ENCODE measurements around the gene OR5B21.

The OR5B21 gene

DNA sequence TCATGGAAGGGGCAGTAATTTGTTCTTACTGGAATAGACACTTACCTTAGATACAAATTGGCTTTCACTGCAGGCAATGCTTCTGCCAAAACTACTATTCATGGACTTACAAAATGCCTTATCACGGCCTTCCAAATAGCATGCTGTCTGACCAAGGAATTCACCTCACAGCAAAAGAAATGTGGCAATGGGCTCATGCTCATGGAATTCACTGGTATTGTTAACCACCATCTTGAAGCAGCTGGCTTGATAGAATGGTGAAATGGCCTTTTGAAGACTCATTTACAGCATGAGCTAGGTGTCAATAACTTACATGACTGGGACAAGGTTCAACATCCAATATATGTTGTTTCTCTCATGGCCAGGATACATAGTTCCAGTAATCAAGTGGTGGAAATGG lies 21.9 kb downstream of the OR5B21 start:
- ChIA-PET POLR2A (no interaction called here), CTCF (no interaction called here)
- no peak for TF ChIP-seq HDGF (IDR thresholded peaks at IDR 0.05; ENCODE audit: borderline replicate concordance)
- no peak for TF ChIP-seq SP1 (IDR thresholded peaks at IDR 0.05)
- no peak for TF ChIP-seq TARDBP (IDR thresholded peaks at IDR 0.05)
- TF ChIP-seq NFRKB (IDR thresholded peaks at IDR 0.05), result no peak
- TF ChIP-seq CTBP1 (IDR thresholded peaks at IDR 0.05; ENCODE audit: borderline replicate concordance), result no peak
- TF ChIP-seq, protein P1, sequence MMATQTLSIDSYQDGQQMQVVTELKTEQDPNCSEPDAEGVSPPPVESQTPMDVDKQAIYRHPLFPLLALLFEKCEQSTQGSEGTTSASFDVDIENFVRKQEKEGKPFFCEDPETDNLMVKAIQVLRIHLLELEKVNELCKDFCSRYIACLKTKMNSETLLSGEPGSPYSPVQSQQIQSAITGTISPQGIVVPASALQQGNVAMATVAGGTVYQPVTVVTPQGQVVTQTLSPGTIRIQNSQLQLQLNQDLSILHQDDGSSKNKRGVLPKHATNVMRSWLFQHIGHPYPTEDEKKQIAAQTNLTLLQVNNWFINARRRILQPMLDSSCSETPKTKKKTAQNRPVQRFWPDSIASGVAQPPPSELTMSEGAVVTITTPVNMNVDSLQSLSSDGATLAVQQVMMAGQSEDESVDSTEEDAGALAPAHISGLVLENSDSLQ (IDR thresholded peaks at IDR 0.05), result no peak
- no peak for TF ChIP-seq ELF4 (IDR thresholded peaks at IDR 0.05)
- no peak for TF ChIP-seq L3MBTL2 (conservative IDR thresholded peaks at IDR 0.05)
- DNase-seq (ENCODE audit: extremely low spot score), result no peak

DNA sequence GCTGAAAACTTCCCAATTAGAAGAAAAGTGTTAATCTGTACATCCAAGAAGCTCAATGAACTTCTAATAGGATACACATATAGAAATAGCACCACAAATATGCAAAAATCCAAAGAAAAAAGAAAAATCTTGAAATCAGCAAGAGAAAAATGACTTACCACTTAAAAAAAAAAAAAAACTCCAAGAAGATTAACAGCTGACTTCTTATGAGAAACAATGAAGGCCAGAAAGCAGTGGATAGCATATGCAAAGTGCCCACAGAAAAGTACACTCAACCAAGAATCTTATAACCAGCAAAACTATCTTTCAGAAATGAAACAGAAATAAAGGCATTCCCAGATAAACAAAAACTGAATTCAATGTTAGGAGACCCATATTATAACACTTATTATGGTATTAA lies 36.0 kb downstream of the OR5B21 start:
- no peak for DNase-seq (ENCODE audit: extremely low spot score)
- POLR2A ChIA-PET, result no interaction called here
- CTCF ChIA-PET, result no interaction called here
- TF ChIP-seq ZNF384 (IDR thresholded peaks at IDR 0.05), result peak; percentile 94
- TF ChIP-seq SP1 (IDR thresholded peaks at IDR 0.05), result no peak

DNA sequence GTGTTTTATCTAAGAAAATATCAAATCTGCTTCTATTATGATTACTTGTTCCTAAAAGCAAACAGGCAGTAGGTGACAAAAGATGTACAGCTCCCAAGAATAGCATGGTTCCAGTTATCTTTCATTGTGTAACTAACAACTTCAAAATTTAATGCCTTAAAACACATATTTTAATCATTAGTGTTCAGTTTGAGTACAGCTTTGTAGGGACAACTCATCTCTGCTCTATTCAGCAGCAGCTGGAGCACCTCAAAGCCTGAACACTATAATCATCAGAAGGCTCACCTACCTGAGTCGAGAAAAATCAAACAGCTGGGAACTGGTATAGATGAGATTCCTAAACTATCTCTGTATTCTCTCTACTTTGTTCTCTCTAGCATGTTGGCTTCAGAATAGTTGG lies 41.6 kb downstream of the OR5B21 start:
- POLR2A ChIA-PET, result no interaction called here
- CTCF ChIA-PET, result no interaction called here
- TF ChIP-seq L3MBTL2 (conservative IDR thresholded peaks at IDR 0.05), result no peak
- TF ChIP-seq FOXA1 (IDR thresholded peaks at IDR 0.05), result no peak
- TF ChIP-seq, protein P1 (IDR thresholded peaks at IDR 0.05), result no peak
- TF ChIP-seq CTBP1 (IDR thresholded peaks at IDR 0.05; ENCODE audit: borderline replicate concordance), result no peak
- TF ChIP-seq FOXM1 (IDR thresholded peaks at IDR 0.05; ENCODE audit: borderline replicate concordance), result no peak
- no peak for TF ChIP-seq HDGF (IDR thresholded peaks at IDR 0.05; ENCODE audit: borderline replicate concordance)
- TF ChIP-seq ELF4 (IDR thresholded peaks at IDR 0.05), result no peak
- no peak for TF ChIP-seq NFRKB (IDR thresholded peaks at IDR 0.05)
- TF ChIP-seq SP1 (IDR thresholded peaks at IDR 0.05), result no peak
- no peak for TF ChIP-seq ARNT (IDR thresholded peaks at IDR 0.05)
- TF ChIP-seq ZNF384 (IDR thresholded peaks at IDR 0.05), result no peak
- TF ChIP-seq SUZ12 (IDR thresholded peaks at IDR 0.05), result no peak
- no peak for TF ChIP-seq BHLHE40 (IDR thresholded peaks at IDR 0.05; ENCODE audit: borderline replicate concordance)
- DNase-seq (ENCODE audit: extremely low spot score), result no peak

DNA sequence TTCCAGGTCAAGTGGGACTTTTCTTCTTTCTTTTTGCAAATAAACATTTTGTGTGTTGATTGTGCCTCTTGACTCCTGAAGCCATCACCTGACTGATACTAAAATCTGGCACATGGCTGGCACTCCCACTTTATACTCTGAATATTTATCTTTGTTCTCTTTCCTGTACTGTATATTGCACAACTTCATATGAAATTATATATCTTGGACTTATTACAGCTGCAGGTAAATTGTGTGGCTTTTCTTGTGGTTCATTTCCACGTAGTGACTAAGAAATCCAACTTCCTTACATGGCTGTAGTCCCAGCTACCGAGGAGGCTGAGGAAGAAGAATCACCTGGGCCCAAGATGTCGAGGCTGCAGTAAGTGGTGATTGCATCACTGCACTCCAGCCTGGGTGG lies 42.2 kb downstream of the OR5B21 start:
- CTCF ChIA-PET, result no interaction called here
- POLR2A ChIA-PET, result no interaction called here
- no peak for TF ChIP-seq CTBP1 (IDR thresholded peaks at IDR 0.05; ENCODE audit: borderline replicate concordance)
- no peak for DNase-seq (ENCODE audit: extremely low spot score)

Measured in HEK293T (cell line).